ENCODE results near the gene FDPS. TPM values are rescaled to one million over a fixed set of nuclear protein-coding genes. Genes with fewer than 3 reads are reported as not detected.

FDPS gene
- total RNA-seq, 1 experiment from 2014 or later, result 269 TPM

DNA sequence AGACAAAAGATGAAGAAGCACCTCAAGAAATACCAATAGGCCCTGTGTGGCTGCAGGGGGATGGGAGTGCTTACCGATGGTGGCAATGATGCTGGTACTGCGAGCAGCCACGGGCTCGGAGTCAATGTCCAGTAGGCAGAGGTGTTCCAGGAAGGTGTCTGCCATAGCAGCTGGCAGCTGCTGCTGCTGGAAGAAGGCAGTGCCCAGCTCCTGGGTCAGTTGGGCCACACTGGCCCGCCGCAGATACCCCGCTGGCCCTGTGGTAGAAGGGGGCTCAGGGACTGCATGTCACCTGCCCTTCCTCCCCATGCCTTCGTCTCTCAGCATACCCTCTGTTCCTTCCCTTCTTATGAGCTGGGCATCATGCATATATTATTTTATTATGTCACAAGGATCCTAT is 8.6 kb upstream of the FDPS start:
- CTCF ChIA-PET, result no interaction called here
- H3K9me2 ChIP-seq (ENCODE audit: insufficient read depth), result no peaks in the 10 kb centered on the region
- H3K79me2 ChIP-seq (ENCODE audit: insufficient read depth, low read length), result no peaks in the 10 kb centered on the region
- H3K27me3 ChIP-seq (ENCODE audit: insufficient read depth, low read length), result no peaks in the 10 kb centered on the region
- POLR2A ChIA-PET, result no interaction called here
- DNase-seq (ENCODE audit: low read depth, low spot score) (no peak), ATAC-seq (no peak)
- no peaks in the 10 kb centered on the region for H4K20me1 ChIP-seq (ENCODE audit: insufficient read depth)
- no peaks in the 10 kb centered on the region; a peak in 1 of 4 replicates for H3K4me1 ChIP-seq (ENCODE audit: control insufficient read depth in 1 of 2, insufficient read depth in 2 of 2, low read length in 2 of 2)
- no peak overlapping the region for H3K4me3 ChIP-seq (replicated peaks in 1 of 2; ENCODE audit: low read depth in 1 of 2, low read length in 2 of 2)
- no peak overlapping the region for H2AFZ ChIP-seq (ENCODE audit: low read depth, low read length, poor library complexity, severe bottlenecking)
- no peaks in the 10 kb centered on the region for H3K9me3 ChIP-seq (ENCODE audit: control insufficient read depth in 1 of 2, insufficient read depth in 1 of 2, low read depth in 1 of 2, low read length in 2 of 2)
- no peak overlapping the region for H3K4me2 ChIP-seq (ENCODE audit: low read length)
- no TSS peak for BruUV-seq (replicated peaks)
- intact Hi-C loops (cut with micrococcal nuclease), result no loop called here
- H3K9ac ChIP-seq (ENCODE audit: low read length), result no peak overlapping the region
- RAD21 ChIA-PET (ENCODE audit: low non-redundant PET in 1 of 2, low total read pairs in 2 of 2, uncharacterized antibody in 2 of 2, unreplicated experiment in 2 of 2), result no interaction called here
- TF ChIP-seq SP1 (IDR thresholded peaks at IDR 0.05; ENCODE audit: low read depth) (no peak), FOSL1 (IDR thresholded peaks at IDR 0.05; ENCODE audit: low read depth) (no peak), CEBPB (IDR thresholded peaks at IDR 0.05; ENCODE audit: low read depth) (no peak), CBX3 (IDR thresholded peaks at IDR 0.05; ENCODE audit: low read depth) (no peak), SRF (IDR thresholded peaks at IDR 0.05; ENCODE audit: low read depth) (no peak), SIN3A (IDR thresholded peaks at IDR 0.05; ENCODE audit: low read depth) (no peak), YY1 (IDR thresholded peaks at IDR 0.05; ENCODE audit: extremely low read depth, insufficient replicate concordance, low read depth, low read length) (no peak), EZH2phosphoT487 (IDR thresholded peaks at IDR 0.05; ENCODE audit: borderline replicate concordance) (no peak), POLR2AphosphoS5 (IDR thresholded peaks at IDR 0.05; ENCODE audit: low read depth, low read length) (no peak), RAD21 (IDR thresholded peaks at IDR 0.05; ENCODE audit: low read depth) (no peak), ZNF274 (IDR thresholded peaks at IDR 0.05; ENCODE audit: low read depth, low read length) (no peak)
- TF ChIP-seq, protein P1, sequence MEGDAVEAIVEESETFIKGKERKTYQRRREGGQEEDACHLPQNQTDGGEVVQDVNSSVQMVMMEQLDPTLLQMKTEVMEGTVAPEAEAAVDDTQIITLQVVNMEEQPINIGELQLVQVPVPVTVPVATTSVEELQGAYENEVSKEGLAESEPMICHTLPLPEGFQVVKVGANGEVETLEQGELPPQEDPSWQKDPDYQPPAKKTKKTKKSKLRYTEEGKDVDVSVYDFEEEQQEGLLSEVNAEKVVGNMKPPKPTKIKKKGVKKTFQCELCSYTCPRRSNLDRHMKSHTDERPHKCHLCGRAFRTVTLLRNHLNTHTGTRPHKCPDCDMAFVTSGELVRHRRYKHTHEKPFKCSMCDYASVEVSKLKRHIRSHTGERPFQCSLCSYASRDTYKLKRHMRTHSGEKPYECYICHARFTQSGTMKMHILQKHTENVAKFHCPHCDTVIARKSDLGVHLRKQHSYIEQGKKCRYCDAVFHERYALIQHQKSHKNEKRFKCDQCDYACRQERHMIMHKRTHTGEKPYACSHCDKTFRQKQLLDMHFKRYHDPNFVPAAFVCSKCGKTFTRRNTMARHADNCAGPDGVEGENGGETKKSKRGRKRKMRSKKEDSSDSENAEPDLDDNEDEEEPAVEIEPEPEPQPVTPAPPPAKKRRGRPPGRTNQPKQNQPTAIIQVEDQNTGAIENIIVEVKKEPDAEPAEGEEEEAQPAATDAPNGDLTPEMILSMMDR (IDR thresholded peaks at IDR 0.05 in 2 of 3, conservative IDR thresholded peaks at IDR 0.05 in 1 of 3; ENCODE audit: borderline replicate concordance in 1 of 3, insufficient read depth in 1 of 3, low read depth in 2 of 3, low read length in 2 of 3), result no peak
- TF ChIP-seq, protein P2, sequence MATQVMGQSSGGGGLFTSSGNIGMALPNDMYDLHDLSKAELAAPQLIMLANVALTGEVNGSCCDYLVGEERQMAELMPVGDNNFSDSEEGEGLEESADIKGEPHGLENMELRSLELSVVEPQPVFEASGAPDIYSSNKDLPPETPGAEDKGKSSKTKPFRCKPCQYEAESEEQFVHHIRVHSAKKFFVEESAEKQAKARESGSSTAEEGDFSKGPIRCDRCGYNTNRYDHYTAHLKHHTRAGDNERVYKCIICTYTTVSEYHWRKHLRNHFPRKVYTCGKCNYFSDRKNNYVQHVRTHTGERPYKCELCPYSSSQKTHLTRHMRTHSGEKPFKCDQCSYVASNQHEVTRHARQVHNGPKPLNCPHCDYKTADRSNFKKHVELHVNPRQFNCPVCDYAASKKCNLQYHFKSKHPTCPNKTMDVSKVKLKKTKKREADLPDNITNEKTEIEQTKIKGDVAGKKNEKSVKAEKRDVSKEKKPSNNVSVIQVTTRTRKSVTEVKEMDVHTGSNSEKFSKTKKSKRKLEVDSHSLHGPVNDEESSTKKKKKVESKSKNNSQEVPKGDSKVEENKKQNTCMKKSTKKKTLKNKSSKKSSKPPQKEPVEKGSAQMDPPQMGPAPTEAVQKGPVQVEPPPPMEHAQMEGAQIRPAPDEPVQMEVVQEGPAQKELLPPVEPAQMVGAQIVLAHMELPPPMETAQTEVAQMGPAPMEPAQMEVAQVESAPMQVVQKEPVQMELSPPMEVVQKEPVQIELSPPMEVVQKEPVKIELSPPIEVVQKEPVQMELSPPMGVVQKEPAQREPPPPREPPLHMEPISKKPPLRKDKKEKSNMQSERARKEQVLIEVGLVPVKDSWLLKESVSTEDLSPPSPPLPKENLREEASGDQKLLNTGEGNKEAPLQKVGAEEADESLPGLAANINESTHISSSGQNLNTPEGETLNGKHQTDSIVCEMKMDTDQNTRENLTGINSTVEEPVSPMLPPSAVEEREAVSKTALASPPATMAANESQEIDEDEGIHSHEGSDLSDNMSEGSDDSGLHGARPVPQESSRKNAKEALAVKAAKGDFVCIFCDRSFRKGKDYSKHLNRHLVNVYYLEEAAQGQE (IDR thresholded peaks at IDR 0.05; ENCODE audit: low read depth), result no peak
- no peak overlapping the region for H3K27ac ChIP-seq (ENCODE audit: low read depth, low read length)
- H3K36me3 ChIP-seq (ENCODE audit: control insufficient read depth in 1 of 2, insufficient read depth in 2 of 2, low read length in 2 of 2), result no peaks in the 10 kb centered on the region
